22Rv1 (cell line): ENCODE measurements around the gene TRUB2.

Experiments
- H3K27ac ChIP-seq: fragments of 450-650 bp; 2 replicates; pipeline ENCODE4 v1.5.1; 2017
- ZFX ChIP-seq: fragments of 450-650 bp; IDR thresholded peaks from 2 replicates; pipeline ENCODE4 v1.6.1; 2017; ENCODE audit warnings: antibody characterized with exemption, borderline replicate concordance
- TF ChIP-seq, protein P1 (sequence below): fragments of 450-650 bp; IDR thresholded peaks from 2 replicates; pipeline ENCODE4 v1.5.1; 2017; ENCODE audit warnings: mild to moderate bottlenecking

TRUB2 gene

DNA sequence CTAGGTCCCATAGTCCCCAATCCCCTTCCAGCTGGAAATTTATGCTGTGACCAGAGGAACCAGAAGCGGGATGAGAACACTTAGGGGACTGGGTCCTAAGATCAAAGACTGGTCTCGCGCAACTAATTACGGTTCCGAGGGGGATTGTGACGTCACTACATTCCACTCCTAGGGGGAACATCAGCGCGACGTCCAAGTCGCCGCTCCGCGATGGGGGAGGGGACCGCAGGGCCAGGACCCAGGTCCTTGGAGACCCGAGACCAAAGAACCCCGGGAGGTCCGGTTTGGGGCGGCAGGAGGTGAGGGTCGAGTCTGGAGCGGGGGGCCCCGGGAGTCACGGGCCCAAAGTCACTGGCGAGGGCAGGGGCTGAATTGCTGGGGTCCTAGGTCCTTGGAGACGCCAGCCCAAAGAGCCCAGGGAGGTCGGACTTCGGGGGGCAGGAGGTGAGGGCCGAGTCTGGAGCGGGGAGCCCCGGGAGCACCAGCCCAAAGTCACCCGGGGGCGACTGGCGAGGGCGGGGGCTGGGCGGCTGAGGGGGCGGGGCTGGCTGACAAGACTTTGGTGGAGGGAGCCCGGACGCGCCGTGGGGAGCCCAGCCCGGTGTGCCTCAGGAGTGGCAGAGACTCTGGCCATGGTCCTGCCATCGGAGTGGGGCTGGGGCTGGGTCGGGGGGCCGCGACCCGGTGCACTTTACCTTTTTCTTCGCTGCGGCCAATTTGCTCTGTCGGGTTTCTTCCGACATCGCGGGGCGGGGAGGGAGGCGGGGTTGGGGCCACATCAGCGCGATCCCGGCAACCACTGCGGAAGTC lies 46.8 kb downstream of the TRUB2 start, which contains the start of gene GOLGA2:
Gene GOLGA2 (minus strand): TSS at position 810 of the 810 bp plus-strand sequence. CDS start 31 bp downstream, at position 779.
- H3K27ac ChIP-seq = peak within 1 kb of the TSS; percentile 59
- TF ChIP-seq, protein P1, sequence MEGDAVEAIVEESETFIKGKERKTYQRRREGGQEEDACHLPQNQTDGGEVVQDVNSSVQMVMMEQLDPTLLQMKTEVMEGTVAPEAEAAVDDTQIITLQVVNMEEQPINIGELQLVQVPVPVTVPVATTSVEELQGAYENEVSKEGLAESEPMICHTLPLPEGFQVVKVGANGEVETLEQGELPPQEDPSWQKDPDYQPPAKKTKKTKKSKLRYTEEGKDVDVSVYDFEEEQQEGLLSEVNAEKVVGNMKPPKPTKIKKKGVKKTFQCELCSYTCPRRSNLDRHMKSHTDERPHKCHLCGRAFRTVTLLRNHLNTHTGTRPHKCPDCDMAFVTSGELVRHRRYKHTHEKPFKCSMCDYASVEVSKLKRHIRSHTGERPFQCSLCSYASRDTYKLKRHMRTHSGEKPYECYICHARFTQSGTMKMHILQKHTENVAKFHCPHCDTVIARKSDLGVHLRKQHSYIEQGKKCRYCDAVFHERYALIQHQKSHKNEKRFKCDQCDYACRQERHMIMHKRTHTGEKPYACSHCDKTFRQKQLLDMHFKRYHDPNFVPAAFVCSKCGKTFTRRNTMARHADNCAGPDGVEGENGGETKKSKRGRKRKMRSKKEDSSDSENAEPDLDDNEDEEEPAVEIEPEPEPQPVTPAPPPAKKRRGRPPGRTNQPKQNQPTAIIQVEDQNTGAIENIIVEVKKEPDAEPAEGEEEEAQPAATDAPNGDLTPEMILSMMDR = no peak
- TF ChIP-seq ZFX = no peak

- TF ChIP-seq ZFX = no peak
- TF ChIP-seq, protein P1 = no peak
Measured at GRCh38 chr9:128274245-128274644, 48.0 kb downstream of the TRUB2 start.

DNA sequence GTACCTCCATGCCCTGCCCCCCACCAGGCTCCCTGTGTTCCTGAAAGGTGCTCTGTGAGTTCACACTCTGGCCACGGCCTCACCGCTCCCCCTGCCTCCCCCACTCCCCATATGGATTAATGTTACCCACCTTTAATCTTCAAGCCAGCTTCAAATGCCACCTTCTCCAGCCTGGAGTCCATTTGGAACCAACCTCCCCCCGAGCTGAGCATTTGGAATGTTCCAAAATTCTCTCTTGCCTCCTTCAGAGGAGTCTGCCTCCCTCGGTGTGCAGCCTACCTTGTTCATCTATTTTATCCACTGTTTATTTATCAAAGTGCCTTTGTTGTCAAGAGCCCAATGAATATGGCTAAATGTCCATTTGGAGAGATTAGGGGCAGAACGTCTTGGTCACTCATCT lies 50.7 kb downstream of the TRUB2 start:
- TF ChIP-seq, protein P1 = no peak
- no peak for TF ChIP-seq ZFX
- H3K27ac ChIP-seq = no peak overlapping the region

More at GRCh38 chr9:128274245-128274644, 48.0 kb downstream of the TRUB2 start:
- H3K27ac ChIP-seq = peak overlapping the region; percentile 59; the same call in 1 of the 2 replicates

GRCh38 chr9:128271112-128271511 lies 51.1 kb downstream of the TRUB2 start:
- no peak overlapping the region for H3K27ac ChIP-seq
- TF ChIP-seq, protein P1 = no peak
- no peak for TF ChIP-seq ZFX

DNA sequence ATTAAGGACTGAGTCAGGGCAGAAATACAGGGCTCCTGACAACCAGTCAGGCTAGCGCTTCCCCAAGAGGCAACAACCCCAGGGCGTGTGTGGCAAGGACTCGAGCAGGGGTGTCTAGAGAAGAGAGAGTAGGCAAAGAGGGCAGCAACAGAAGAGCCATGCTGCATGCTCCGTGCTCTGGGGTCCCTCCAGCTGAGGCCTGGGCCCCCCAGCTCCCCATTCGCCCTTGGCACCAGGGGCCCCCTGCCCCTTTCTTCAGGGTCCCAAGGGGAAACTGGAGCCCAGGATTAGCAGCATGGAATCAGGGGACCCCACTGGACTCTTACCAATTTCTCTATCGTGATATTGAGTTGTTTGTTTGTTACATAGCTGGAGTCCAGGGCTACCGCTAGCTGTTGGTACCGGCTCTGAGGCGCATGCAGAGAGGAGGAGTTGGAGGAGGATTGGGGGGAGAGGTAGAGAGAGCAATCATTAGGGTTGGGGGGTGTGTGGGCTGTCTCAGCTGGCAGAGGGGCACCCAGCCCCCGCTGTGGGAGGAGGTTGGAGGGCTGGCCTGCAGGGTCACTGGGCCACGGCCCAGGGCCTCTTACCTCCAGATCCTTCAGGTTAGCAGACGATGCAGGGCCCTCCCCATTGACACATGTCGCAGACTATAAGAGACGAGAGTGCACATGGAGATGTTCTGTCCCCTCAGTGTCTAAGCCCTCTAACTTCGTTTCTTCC lies 55.2 kb downstream of the TRUB2 start:
- H3K27ac ChIP-seq = no peak overlapping the region
- TF ChIP-seq, protein P1 = no peak
- no peak for TF ChIP-seq ZFX

DNA sequence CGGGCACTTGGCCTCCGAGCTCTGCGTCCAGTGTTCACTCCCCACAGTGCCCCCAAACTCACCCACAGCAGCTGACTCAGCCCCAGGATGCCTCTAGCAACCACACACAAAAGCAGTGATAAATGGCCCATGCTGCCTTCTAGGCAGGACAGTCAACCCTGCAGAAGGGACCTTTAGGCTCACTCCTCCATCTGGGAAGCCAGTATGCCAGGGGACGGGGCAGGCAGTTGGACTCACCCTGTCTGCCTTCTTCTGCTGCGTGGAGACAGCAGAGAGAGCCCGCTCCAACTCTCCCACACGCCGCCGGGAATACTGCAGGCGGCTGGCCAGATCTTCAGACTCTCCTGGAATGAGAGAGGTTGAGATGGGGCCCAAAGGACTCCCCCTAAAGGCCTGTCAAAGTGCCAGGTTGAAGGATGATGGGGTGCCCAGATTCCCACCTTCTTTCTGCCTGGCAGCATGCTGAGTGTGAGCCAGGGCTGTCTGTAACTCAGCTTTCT lies 56.8 kb downstream of the TRUB2 start:
- TF ChIP-seq, protein P1 = no peak
- TF ChIP-seq ZFX = no peak
- no peak overlapping the region for H3K27ac ChIP-seq
